ENCODE data around the gene MMP12.

Gene MMP12

GRCh38 chr11:102836290-102836875 is 38.4 kb downstream of the MMP12 start:
- Histone ChIP-seq H3K4me1 (no peaks in the 10 kb centered on the region), H3K27me3 (ENCODE audit: control insufficient read depth, insufficient read depth, low read length) (no peaks in the 10 kb centered on the region), H2AFZ (no peak overlapping the region), H3K9ac (no peak overlapping the region), H3K36me3 (ENCODE audit: control insufficient read depth, insufficient read depth, low read length) (no peaks in the 10 kb centered on the region), H3K27ac (no peak overlapping the region), H3K4me3 (ENCODE audit: low read depth, low read length) (no peak overlapping the region), H3K79me2 (no peaks in the 10 kb centered on the region), H3K9me3 (ENCODE audit: control insufficient read depth, low read length) (no peaks in the 10 kb centered on the region), H3K4me2 (ENCODE audit: low read length) (no peak overlapping the region)
- TF ChIP-seq CTCF (IDR thresholded peaks at IDR 0.05), result no peak

- H3K27ac ChIP-seq, result no peak overlapping the region
- no peak overlapping the region for H3K4me3 ChIP-seq (ENCODE audit: low read depth, low read length)
- H3K27me3 ChIP-seq (ENCODE audit: control insufficient read depth, insufficient read depth, low read length), result no peaks in the 10 kb centered on the region
- H3K79me2 ChIP-seq, result no peaks in the 10 kb centered on the region
- H3K36me3 ChIP-seq (ENCODE audit: control insufficient read depth, insufficient read depth, low read length), result no peaks in the 10 kb centered on the region
- TF ChIP-seq CTCF (IDR thresholded peaks at IDR 0.05), result no peak
- no peak overlapping the region for H3K4me2 ChIP-seq (ENCODE audit: low read length)
- H3K4me1 ChIP-seq, result no peaks in the 10 kb centered on the region
- no peak overlapping the region for H3K9ac ChIP-seq
- H3K9me3 ChIP-seq (ENCODE audit: control insufficient read depth, low read length), result no peaks in the 10 kb centered on the region
- H2AFZ ChIP-seq, result no peak overlapping the region
Observed at GRCh38 chr11:102833731-102834130, 41.1 kb downstream of the MMP12 start.

GRCh38 chr11:102832612-102833011 is 42.2 kb downstream of the MMP12 start:
- no peak overlapping the region for H3K27ac ChIP-seq

GRCh38 chr11:102831489-102832440 is 43.0 kb downstream of the MMP12 start:
- no peaks in the 10 kb centered on the region for H3K79me2 ChIP-seq
- no peak for TF ChIP-seq CTCF (IDR thresholded peaks at IDR 0.05)
- H3K4me2 ChIP-seq (ENCODE audit: low read length), result no peak overlapping the region
- no peak overlapping the region for H3K9ac ChIP-seq
- H3K27me3 ChIP-seq (ENCODE audit: control insufficient read depth, insufficient read depth, low read length), result no peaks in the 10 kb centered on the region
- no peaks in the 10 kb centered on the region for H3K4me1 ChIP-seq
- no peaks in the 10 kb centered on the region for H3K36me3 ChIP-seq (ENCODE audit: control insufficient read depth, insufficient read depth, low read length)
- no peak overlapping the region for H3K27ac ChIP-seq
- no peaks in the 10 kb centered on the region for H3K9me3 ChIP-seq (ENCODE audit: control insufficient read depth, low read length)
- H3K4me3 ChIP-seq (ENCODE audit: low read depth, low read length), result no peak overlapping the region
- no peak overlapping the region for H2AFZ ChIP-seq

More at GRCh38 chr11:102832612-102833011, 42.2 kb downstream of the MMP12 start:
- H3K79me2 ChIP-seq, result no peaks in the 10 kb centered on the region
- no peak overlapping the region for H2AFZ ChIP-seq
- H3K9me3 ChIP-seq (ENCODE audit: control insufficient read depth, low read length), result no peaks in the 10 kb centered on the region
- no peaks in the 10 kb centered on the region for H3K36me3 ChIP-seq (ENCODE audit: control insufficient read depth, insufficient read depth, low read length)
- no peak for TF ChIP-seq CTCF (IDR thresholded peaks at IDR 0.05)
- no peak overlapping the region for H3K9ac ChIP-seq
- no peak overlapping the region for H3K4me2 ChIP-seq (ENCODE audit: low read length)
- H3K27me3 ChIP-seq (ENCODE audit: control insufficient read depth, insufficient read depth, low read length), result no peaks in the 10 kb centered on the region
- H3K4me3 ChIP-seq (ENCODE audit: low read depth, low read length), result no peak overlapping the region
- no peaks in the 10 kb centered on the region for H3K4me1 ChIP-seq

All from parathyroid adenoma (tissue), 2 donors.